ENCODE data around the gene CPN2. TPM values are rescaled to one million over a fixed set of nuclear protein-coding genes. Genes with fewer than 3 reads are reported as not detected.

CPN2 gene
- total and polyA plus RNA-seq, 4 donors: 20.4 to 196 (median 128) TPM

- 17% methylated on average over 21 of the region's 21 CpGs for WGBS
- TF ChIP-seq RAD21 (IDR thresholded peaks at IDR 0.05) (peak in 1 of 2 donors; percentile 43), FOXA2 (IDR thresholded peaks at IDR 0.05) (no peak)
- no peak within 1 kb of the TSS for H3K27ac ChIP-seq (ENCODE audit: low read depth in 1 of 2, low read length in 2 of 2)
- H3K27me3 ChIP-seq (ENCODE audit: control insufficient read depth in 4 of 4, insufficient read depth in 4 of 4, low read length in 3 of 4): peaks cover 0 to 4% (median under 1%) of the 10 kb centered on the region in 4 donors
- peaks cover 0 to 6% (median under 1%) of the 10 kb centered on the region in 4 donors for H3K4me1 ChIP-seq (ENCODE audit: control insufficient read depth in 4 of 4, insufficient read depth in 4 of 4, low read length in 3 of 4)
- H3K4me3 ChIP-seq (ENCODE audit: low read depth in 1 of 3, low read length in 3 of 3): no peak within 1 kb of the TSS
- DNase-seq (ENCODE audit: low spot score): no peak
- no peaks in the 10 kb centered on the region for H3K36me3 ChIP-seq (ENCODE audit: control insufficient read depth in 4 of 4, insufficient read depth in 3 of 4, low read depth in 1 of 4, low read length in 3 of 4)
- H3K9me3 ChIP-seq (ENCODE audit: control insufficient read depth in 4 of 4, low read length in 3 of 4): no peaks in the 10 kb centered on the region
- H3K9ac ChIP-seq (ENCODE audit: low read depth in 1 of 2, low read length in 2 of 2): no peak within 1 kb of the TSS
These were observed 18.6 kb upstream of the CPN2 start, which contains the start of gene LRRC15 for GRCh38 chr3:194369522-194370279. Gene LRRC15, minus strand, starts transcription at chr3:194369743. Its CDS starts 8,700 bp downstream, at chr3:194361043.

GRCh38 chr3:194368918-194369317 is 17.8 kb upstream of the CPN2 start:
- Histone ChIP-seq H3K9me3 (ENCODE audit: control insufficient read depth in 4 of 4, low read length in 3 of 4) (no peaks in the 10 kb centered on the region), H3K27me3 (ENCODE audit: control insufficient read depth in 4 of 4, insufficient read depth in 4 of 4, low read length in 3 of 4) (peaks cover 0 to 4% (median under 1%) of the 10 kb centered on the region in 4 donors), H3K36me3 (ENCODE audit: control insufficient read depth in 4 of 4, insufficient read depth in 3 of 4, low read depth in 1 of 4, low read length in 3 of 4) (no peaks in the 10 kb centered on the region), H3K4me1 (ENCODE audit: control insufficient read depth in 4 of 4, insufficient read depth in 4 of 4, low read length in 3 of 4) (peaks cover 0 to 9% (median 3%) of the 10 kb centered on the region in 4 donors), H3K4me3 (ENCODE audit: low read depth in 1 of 3, low read length in 3 of 3) (no peak overlapping the region), H3K9ac (ENCODE audit: low read depth in 1 of 2, low read length in 2 of 2) (no peak overlapping the region), H3K27ac (ENCODE audit: low read depth in 1 of 2, low read length in 2 of 2) (no peak overlapping the region)
- WGBS: 82% methylated on average over 6 of the region's 6 CpGs
- TF ChIP-seq FOXA1 (IDR thresholded peaks at IDR 0.05) (no peak), MAX (IDR thresholded peaks at IDR 0.05) (no peak)
- no peak for DNase-seq (ENCODE audit: low spot score)

- 74% methylated on average over 18 of the region's 18 CpGs for WGBS
- Histone ChIP-seq H3K27ac (ENCODE audit: low read depth in 1 of 2, low read length in 2 of 2) (no peak overlapping the region), H3K27me3 (ENCODE audit: control insufficient read depth in 4 of 4, insufficient read depth in 4 of 4, low read length in 3 of 4) (peaks cover 0 to 4% (median under 1%) of the 10 kb centered on the region in 4 donors), H3K4me3 (ENCODE audit: low read depth in 1 of 3, low read length in 3 of 3) (no peak overlapping the region), H3K9ac (ENCODE audit: low read depth in 1 of 2, low read length in 2 of 2) (no peak overlapping the region), H3K4me1 (ENCODE audit: control insufficient read depth in 4 of 4, insufficient read depth in 4 of 4, low read length in 3 of 4) (peaks cover 0 to 9% (median 3%) of the 10 kb centered on the region in 4 donors), H3K9me3 (ENCODE audit: control insufficient read depth in 4 of 4, low read length in 3 of 4) (no peaks in the 10 kb centered on the region), H3K36me3 (ENCODE audit: control insufficient read depth in 4 of 4, insufficient read depth in 3 of 4, low read depth in 1 of 4, low read length in 3 of 4) (no peaks in the 10 kb centered on the region)
- no peak for DNase-seq (ENCODE audit: low spot score)
- TF ChIP-seq MAX (IDR thresholded peaks at IDR 0.05) (no peak), GABPA (IDR thresholded peaks at IDR 0.05 in 1 of 2, conservative IDR thresholded peaks at IDR 0.05 in 1 of 2) (no peak), HNF4A (conservative IDR thresholded peaks at IDR 0.05) (no peak), RAD21 (IDR thresholded peaks at IDR 0.05) (no peak), HNF4G (IDR thresholded peaks at IDR 0.05) (no peak), JUND (IDR thresholded peaks at IDR 0.05) (no peak), SP1 (IDR thresholded peaks at IDR 0.05) (no peak), FOXA1 (IDR thresholded peaks at IDR 0.05) (no peak), YY1 (IDR thresholded peaks at IDR 0.05) (no peak), ATF3 (IDR thresholded peaks at IDR 0.05) (no peak), TAF1 (conservative IDR thresholded peaks at IDR 0.05) (no peak), CTCF (IDR thresholded peaks at IDR 0.05; ENCODE audit: low read depth, low read length, missing input control) (no peak), EGR1 (IDR thresholded peaks at IDR 0.05; ENCODE audit: low read depth in 2 of 2) (no peak), FOXA2 (IDR thresholded peaks at IDR 0.05) (no peak), ZBTB33 (IDR thresholded peaks at IDR 0.05) (no peak), REST (IDR thresholded peaks at IDR 0.05) (no peak), NR2F2 (IDR thresholded peaks at IDR 0.05) (no peak)
These were observed 17.1 kb upstream of the CPN2 start for GRCh38 chr3:194367992-194368841.

Data from liver (tissue), 9 donors.